AG20443 (cell line): ENCODE measurements around the gene SORCS2.

ENCODE experiments used
- DNase-seq: peaks from one replicate; pipeline ENCODE4 v3.0.0; 2012; ENCODE audit warnings: low spot score, mixed read lengths

Gene SORCS2

GRCh38 chr4:7186516-7187167, 5.7 kb upstream of the SORCS2 start:
- no peak for DNase-seq

DNA sequence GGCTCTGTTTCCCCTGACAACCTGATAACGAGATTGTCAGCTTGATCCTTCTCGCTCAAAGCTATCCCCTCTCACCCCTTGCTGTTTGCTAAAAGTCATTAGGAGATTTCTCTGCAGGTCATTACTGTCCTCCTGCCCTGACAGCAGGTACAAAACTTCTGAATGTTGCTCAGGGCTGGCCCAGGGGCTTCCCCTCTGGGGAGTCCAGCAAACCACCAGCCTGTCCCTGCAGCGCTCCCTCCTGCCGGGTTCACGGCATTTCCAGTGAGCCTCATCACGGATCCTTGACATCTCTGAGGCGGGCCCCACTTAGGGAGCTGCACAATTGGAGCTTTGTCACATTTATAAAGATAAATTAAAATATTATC, 5.2 kb upstream of the SORCS2 start:
- DNase-seq, result no peak

GRCh38 chr4:7187691-7188090, 4.6 kb upstream of the SORCS2 start:
- no peak for DNase-seq

DNA sequence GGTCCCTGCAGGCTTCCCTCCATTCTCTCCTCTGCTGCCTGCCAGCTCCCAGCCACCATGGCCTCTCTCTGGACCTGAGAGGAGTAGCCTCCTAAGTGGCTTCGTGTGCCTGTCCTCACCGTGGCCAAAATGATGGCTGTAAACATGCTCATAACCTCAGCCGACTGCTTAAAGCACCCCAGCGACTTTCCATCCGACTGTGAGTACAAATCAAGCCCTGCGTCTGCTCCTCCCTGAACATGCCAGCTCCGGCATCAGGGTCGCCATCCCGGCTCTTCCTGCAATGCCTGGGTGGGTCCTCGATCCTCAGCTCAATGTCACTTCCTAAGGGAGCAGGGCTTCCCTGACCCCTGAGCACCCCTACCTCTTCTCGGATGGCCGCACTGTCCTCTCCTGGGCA, 3.3 kb upstream of the SORCS2 start:
- no peak for DNase-seq

- no peak for DNase-seq
These were observed 2.7 kb upstream of the SORCS2 start for GRCh38 chr4:7189475-7190277.

- no peak for DNase-seq
These were observed 2.1 kb upstream of the SORCS2 start for GRCh38 chr4:7190278-7190594.

- no peak for DNase-seq
These were observed 1.4 kb upstream of the SORCS2 start for GRCh38 chr4:7190691-7191545.

- no peak for DNase-seq
These were observed 639 bp upstream of the SORCS2 start for GRCh38 chr4:7191546-7192251.

GRCh38 chr4:7193030-7193958, 956 bp downstream of the SORCS2 start:
- peak; percentile 37 for DNase-seq

- peak; percentile 61 for DNase-seq
These were observed 2.2 kb downstream of the SORCS2 start for GRCh38 chr4:7194251-7195140.

GRCh38 chr4:7195141-7195515, 2.8 kb downstream of the SORCS2 start:
- DNase-seq, result no peak

DNA sequence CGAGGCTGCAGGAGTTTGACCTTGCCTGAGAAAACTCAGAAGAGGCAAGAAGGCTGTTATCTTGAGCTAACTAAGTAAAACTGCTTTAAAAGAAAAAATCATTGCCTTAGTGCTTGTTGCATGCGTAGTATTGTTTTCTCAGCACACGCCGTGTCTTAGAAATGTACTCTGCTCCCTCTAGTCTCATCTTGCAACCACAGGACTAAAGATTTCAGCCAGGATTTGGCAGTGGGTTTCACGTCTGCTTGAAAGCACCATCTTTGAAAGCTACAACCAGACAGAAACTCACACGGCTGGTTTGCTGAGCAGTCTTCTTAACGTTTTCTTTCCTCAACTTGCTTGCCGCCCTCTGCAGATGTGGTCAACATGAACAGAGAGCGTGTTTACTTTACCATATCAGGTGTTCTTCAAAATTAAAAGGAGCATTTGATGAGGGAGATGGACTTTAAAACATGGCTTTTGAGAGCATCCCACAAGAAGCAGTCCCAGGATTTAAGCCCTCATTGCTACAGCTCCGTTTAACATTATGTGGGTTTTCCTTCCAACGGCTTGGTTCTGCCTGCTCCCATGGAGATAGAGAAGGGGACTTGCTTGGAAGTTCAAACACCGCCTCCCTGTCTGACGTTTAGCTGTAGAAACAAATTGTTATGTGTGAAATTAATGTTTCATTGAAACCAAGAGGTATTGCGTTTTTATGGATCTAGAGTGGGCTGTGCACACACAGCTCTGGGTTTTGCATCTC, 3.4 kb downstream of the SORCS2 start:
- DNase-seq, result peak; percentile 42

- no peak for DNase-seq
These were observed 3.9 kb downstream of the SORCS2 start for GRCh38 chr4:7196288-7196651.

DNA sequence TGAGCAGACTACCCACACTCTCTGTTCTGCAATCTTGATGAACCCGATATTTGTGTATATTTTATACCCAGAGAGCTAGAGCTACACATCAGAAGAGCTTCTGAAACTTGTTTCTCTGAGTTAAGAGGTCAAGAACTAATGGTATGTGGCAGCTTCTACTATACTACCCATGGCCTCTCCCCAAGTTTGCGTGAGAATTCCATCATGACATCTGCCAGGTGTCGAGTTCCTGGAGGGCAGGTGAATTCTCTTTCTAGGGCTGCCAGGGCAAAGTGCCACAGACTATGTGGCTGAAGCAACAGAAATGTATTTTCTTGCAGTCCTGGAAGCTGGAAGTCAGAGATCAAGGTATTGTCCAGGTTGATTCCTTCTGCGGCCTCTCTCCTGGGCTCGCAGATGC, 4.4 kb downstream of the SORCS2 start:
- DNase-seq, result no peak

- no peak for DNase-seq
These were observed 5.6 kb downstream of the SORCS2 start for GRCh38 chr4:7197910-7198309.

GRCh38 chr4:7198440-7199128, 6.2 kb downstream of the SORCS2 start:
- DNase-seq, result no peak

DNA sequence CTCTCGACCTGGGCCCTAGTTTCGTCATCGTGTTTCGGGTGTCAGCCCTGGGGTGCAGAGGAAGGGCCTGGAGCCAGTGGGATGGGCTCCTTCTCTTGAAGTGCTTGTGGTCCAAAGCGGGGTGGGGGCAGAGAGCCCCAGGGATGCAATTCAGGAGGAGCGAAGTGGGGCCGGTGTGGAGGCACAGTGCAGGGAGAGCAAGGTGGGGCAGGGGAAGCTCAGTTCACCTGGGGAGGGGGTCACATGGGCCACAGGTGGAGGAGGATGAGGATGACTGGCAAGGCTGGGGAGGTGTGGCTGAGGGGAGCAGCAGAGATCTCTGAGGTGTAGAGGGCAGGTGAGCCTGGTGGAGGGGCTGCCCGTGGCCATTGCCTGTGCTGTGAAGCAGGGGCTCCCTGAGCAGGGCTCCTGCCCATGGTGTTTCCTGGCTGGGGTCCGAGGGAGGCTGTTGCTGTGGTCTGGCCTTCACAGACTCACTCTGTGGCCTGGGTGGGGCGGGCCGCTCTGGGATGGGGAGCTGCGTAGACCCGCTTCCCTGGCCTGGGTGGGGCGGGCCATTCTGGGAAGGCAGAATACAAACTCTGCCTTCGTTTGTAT, 6.9 kb downstream of the SORCS2 start:
- no peak for DNase-seq

- DNase-seq, result no peak
These were observed 7.6 kb downstream of the SORCS2 start for GRCh38 chr4:7199771-7200441.
